HS-27A (cell line): ENCODE data around the gene RPL21.
"Not testable (repeated sequence)": the region's sequence is repeated elsewhere in the genome, so short reads cannot be mapped to it uniquely, and the experiment has no call there.

Source experiments
- DNase-seq: peaks from one replicate; pipeline ENCODE4 v3.0.0-alpha.2; 2012; ENCODE audit warnings: low read depth, missing footprints

RPL21 gene

DNA sequence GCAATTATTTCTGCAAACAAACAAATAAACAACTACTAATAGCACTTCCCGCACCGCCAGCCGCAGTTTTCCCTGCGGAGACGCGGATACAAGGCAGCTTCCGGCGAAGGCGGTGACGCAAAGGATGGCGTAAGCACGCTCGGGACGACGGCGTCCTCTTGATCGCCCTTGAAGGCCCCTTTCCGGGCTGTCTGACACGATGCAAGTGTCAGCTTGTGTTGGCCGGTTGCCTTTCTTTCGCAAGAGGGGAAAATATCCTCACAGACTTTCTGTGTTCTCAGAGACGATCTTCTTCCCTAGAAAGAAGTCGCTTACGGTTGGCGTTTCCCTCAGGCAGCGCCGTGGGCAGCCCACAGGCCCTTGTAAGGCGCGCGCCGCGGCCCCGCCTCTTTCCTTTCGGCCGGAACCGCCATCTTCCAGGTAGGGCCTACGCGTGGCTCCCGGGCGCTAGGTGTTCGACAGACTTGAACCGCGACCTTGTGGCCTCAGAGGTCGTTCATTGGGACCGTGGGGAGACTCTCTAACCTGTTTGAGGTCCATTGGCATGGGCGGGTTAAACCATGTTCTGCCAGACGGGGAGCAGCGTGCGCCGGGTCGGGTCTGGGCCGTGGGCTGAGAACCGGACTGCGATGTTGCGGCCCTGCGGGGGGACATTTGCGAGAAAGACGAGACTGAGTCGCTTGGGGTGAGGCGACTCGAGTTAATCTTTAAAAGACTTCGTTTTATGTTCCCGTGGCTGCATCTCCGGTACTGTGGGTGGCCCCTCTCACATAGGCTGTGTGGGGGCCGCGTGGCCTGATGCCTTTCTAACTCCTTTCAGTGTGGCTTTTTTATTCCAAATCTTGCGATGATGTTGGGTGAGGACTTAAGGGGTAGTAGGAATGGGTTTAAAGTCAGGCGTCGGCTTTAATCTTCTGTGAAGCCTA, at the start of gene RPL21:
Gene RPL21 (plus strand): TSS at position 393 of the 926 bp plus-strand sequence. CDS start 2,219 bp downstream, outside the sequence.
- DNase-seq: peak; percentile 81

DNA sequence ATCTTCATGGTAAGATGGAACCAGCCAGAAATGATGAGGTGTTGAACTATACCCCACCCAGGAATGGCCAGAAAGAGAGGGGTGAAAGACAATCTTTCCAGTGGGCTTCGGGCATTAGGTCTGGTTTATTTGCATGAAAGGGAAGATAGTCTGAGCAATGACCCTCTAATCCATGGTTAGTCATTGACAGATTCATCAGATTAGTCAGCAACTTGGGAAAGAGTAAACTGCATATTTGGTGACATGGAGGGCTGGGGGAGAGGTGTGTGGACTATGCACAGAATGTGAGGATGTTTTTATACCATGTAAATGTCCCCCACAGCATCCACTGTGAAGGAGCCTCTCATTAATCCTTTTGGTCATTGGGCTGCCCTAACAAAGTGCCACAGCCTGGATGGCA, 49.7 kb upstream of the RPL21 start:
- no peak for DNase-seq

DNA sequence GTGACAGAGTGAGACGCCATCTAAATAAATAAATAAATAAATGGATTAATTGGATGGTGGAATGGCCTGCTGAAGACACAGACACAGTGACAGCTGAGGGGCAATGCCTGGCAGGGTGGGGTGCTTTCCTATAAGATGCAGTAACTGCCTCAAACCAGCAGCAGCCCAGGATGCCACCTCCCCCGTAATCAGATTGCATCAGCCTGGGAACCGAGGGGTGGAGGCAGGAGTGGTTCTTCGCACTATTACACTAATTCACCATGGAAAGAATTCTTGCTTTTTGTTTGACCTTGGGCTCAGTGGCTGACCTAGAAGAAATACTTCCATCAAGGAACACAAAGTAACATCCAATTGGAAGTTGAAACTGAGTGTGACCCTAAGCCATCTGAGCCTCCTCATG, 48.2 kb upstream of the RPL21 start:
- DNase-seq: no peak

DNA sequence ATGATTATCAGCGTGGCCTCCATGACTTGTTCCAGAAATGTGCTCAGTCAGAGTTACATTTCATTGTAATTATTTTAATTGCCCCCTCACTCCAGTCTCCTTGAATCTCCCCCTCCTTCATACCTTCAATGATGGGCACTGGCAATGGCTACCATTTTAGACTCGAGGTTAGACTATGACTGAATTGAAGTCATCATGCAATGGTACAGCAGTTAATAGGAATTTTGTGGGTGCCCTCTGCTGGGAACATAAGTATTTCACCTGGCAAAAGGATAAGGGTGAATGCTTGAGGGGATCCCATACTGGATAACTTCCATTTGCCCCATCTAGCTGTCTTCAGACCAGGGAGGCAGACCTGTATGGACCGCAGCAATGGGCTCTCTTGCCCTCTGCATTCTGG, 47.5 kb upstream of the RPL21 start:
- DNase-seq: no peak

DNA sequence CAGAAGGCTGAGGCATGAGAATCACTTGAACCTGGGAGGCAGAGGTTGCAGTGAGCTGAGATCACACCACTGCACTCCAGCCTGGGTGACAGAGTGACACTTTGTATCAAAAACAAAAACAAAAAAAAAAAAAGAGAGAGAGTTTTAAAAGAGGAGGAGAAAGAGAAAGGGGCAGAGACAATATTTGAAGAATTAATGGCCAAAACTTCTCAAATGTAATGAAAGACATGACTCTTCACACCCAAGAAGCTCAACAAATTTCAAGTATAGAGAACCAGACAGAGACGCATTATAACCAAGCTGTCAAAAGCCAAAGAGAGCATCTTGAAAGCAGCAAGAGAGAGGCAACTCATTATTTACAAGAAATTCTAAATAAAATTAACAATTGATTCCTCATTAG, 42.8 kb upstream of the RPL21 start:
- no peak for DNase-seq

DNA sequence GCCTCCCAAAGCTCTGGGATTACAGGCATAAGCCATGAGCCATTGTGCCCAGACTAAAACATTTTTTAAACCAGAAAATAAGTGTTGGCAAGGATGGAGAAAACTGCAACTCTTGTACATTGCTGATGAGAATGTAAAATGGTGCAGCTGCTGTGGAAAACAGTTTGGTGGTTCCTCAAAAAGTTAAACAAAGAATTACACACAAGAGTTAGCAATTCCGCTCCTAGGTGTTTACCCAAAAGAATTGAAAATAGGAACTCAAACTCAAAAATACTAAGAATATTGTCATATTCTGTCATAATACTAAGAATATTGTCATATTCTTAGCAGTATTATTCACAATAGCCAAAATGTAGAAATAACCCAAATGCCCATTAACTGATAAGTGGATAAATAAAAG, 40.1 kb upstream of the RPL21 start:
- DNase-seq: no peak

DNA sequence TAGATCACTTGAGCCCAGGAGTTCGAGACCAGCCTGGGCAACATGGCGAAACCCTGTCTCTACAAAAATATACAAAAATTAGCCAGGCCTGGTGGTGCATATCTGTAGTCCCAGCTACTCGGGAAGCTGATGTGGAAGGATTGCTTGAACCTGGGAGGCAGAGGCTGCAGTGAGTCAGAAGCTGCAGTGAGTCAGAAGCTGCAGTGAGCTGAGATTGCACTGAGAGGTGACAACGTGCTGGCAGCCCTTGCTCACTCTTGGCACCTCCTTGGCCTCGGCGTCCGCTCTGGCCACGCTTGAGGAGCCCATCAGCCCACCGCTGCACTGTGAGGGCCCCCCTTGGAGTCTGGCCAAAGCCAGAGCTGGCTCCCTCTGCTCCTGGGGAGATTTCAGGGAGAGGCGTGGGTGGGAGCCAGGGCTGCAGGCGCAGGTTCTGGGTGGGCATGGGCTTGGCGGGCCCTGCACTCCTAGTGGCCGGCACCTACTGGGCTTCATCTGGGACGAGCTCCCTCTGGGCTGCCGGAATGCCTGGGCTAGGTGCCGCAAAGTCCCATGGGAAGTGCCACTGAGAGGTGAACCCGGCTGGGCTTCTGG, 39.5 kb upstream of the RPL21 start:
- no peak for DNase-seq

DNA sequence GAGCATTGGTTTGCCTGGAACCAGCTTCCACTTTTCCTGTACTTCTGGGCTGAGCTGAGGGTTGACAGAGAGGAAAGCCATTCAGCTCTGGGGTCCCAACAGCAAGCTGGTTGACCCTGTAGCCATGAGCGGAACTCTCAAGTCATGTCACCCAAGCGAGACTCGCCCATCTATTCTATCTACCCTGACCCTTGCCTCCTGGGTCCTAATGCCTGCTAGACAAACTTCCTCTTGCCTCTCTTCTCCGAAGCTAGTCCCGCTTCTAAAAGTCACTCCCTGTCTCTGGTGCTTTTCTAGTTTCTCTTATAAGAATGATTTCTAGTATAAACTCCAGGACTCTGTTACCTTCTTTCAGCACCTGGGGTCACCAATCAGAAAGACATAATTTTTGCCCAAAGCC, 38.0 kb upstream of the RPL21 start:
- not testable (repeated sequence) for DNase-seq

DNA sequence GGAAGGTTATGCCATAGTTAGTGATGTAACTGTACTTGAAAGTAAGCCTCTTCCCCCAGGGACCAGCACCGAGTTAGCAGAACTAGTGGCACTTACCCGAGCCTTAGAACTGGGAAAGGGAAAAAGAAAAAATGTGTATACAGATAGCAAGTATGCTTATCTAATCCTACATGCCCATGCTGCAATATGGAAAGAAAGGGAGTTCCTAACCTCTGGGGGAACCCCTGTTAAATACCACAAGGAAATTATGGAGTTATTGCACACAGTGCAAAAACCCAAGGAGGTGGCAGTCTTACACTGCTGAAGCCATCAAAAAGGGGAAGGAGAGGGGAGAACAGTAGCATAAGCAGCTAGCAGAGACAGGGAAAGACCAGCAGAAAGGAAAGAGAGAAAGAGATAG, 33.6 kb upstream of the RPL21 start:
- DNase-seq: not testable (repeated sequence)

DNA sequence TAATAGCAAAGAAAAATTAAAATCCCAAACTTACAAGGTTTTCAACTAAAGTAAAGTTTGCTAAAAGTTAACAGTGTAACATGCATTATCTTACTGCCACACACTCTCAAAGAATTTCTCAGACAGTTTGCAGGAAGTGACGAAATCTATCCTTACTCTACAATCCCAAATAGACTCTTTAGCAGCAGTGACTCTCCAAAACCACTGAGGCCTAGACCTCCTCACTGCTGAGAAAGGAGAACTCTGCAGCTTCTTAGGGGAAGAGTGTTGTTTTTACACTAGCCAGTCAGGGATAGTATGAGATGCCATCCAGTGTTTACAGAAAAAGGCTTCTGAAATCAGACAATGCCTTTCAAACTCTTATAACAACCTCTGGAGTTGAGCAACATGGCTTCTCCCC, 32.5 kb upstream of the RPL21 start:
- DNase-seq: not testable (repeated sequence)

DNA sequence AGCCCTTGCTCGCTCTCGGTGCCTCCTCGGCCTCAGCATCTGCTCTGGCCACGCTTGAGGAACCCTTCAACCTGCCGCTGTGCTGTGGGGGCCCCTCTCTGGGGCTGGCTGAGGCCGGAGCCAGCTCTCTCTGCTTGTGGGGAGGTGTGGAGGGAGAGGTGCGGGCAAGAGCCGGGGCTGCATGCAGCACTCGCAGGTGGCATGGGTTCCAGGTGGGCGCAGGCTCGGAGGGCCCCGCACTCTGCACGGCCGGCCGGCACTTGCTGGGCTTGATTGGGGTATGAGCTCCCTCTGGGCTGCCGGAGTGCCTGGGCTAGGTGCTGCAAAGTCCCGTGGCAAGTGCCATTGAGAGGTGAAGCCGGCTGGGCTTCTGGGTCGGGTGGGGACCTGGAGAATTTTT, 31.7 kb upstream of the RPL21 start:
- DNase-seq: no peak

DNA sequence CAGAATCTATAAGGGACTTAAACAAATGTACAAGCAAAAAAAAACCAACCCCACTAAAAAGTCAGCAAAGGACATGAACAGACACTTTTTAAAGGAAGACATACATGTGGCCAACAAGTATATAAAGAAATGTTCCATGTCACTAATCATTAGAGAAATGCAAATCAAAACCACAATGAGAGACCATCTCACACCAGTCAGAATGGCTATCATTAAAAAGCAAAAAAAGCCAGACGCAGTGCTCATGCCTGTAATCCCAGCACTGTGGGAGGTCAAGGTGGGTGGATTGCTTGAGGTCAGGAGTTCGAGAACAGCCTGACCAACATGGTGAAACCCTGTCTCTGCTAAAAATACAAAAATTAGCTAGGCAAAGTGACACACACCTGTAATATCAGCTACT, 29.3 kb upstream of the RPL21 start:
- not testable (repeated sequence) for DNase-seq

DNA sequence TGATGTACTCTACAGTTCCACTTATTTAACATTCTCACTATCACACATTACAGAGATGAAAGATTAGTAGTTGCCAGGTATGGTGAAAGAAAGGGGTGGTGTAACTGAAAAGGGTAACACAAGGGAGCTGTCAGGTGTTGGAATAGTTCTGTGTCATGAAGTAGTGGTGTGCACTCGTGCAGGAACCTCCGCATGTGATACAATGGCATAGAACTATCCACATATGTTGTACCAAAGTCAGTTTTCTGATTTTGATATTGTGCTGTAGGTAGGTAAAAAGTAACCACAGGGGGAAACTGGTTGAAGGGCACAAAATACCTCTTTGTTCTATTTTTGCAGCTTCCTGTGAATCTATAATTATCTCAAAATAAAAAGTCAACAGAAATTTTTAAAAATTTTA, 24.4 kb upstream of the RPL21 start:
- no peak for DNase-seq

DNA sequence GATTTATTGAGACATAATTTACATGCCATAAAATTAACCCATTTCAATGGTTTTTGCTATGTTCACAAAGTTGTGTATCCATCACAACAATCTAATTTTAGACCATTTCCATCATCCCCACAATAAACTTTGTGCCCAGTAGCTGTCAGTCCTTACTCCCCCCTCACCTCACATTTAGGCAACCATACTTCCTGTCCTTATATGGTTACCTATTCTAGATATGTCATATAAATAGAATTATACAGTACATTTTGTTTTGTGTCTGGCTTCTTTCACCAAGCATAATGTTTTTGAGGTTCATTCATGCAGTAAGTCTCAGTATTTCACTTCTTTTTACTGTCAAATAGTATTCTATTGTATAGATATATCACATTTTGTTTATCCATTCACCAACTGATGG, 23.2 kb upstream of the RPL21 start:
- DNase-seq: no peak

DNA sequence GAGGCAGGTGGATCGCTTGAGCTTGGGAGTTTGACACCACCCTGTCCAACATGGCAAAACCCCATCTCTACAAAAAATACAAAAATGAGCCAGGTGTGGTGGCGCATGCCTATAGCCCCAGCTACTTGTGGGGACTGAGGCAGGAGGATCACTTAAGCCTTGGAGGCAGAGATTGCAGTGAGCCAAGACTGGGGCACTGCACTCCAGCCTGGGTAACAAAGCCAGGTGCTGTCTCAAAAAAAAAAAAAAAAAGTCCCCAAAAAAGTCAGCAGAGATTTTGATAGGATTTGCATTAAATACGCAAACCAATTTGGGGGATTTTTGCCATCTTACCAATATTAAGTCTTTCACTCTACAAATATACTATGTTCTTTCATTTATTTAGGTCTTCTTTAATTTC, 21.7 kb upstream of the RPL21 start:
- no peak for DNase-seq

DNA sequence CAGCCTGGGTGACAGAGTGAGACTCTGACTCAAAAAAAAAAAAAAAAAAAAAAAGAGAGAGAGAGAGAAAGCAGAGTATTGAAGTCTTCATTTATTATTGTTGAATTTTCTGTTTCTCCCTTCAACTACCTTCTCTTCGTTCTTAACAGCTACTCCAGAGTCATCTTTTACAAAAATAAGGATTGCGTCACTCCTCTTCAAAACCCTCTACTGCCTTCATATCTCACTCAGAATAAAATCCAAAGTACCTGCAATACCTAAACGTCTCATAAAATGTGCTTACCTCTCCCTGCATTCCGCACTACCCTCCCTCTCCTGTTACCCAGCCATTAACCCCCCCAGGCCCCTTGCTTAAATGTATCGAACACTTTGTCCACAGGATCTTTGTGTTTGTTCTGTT, 17.4 kb upstream of the RPL21 start:
- no peak for DNase-seq

DNA sequence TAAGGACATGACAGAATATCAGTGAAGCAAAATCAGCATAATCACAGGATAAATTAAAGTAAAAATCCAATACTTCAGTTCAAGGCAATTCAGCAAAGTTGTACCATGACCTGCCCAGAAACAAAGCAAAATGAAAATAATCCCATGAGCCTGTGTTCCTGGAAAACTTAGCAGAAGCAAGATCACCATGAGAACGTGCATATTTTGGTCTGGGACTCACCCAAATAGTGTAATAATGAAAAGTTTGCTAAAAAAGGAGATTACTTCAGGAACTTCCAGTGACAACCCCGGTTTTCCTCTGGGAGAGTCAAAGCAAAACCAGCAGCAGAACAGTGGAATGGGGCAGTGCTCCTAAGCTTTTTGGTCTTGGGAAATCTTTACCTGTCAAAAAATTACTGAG, 14.9 kb upstream of the RPL21 start:
- no peak for DNase-seq

DNA sequence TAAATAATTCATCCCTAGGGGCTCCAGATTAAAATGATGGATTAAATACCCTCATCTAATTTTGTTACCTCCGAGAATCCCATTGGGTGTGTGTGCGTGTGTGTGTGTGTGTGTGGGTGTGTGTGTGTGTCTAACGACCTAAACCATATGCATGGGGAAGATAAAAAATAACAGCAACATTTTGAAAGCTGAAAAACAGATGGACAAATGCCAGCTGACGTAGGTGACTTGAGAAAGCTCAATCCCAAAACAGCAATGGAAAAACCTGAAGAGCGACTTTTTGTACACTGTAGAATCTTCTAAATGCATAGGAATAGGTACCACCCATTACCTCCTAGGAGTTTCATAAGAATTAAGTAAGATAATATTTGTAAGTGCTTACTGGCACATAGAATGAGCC, 8.7 kb upstream of the RPL21 start:
- no peak for DNase-seq

DNA sequence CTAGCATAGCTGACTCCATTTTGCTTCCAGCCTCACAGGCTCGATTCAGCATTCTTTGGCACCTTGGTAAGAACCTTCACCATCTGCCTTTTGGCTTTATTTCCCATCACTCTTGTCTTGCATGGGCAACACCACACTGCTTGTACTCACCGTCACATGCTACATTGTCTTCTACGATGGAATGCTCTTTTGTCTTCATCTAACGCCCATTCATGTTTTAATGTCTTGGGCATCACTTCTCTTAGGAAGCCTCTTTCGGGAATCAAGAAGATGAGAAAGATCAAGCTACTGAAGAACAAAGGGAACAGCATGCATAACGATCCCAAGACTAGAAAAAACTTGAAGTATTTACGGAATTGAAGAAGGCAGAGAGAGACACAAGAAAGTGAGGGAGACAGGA, 5.7 kb upstream of the RPL21 start:
- DNase-seq: no peak

DNA sequence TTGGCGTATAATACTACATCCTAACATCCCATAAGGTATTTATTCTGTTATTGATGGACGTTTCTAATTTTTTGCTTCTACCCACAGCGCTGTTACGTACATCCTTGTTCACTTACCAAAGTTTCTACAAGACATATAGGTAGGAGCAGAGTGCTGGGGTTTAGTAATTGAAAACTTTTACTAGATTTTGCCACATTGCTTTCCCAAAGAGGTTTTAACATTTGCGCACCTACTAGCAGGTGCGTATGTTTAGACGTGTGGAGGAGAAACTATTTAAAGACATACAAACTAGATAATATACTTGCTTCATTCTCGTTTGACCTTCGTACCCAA, 559 bp upstream of the RPL21 start:
- DNase-seq: no peak

DNA sequence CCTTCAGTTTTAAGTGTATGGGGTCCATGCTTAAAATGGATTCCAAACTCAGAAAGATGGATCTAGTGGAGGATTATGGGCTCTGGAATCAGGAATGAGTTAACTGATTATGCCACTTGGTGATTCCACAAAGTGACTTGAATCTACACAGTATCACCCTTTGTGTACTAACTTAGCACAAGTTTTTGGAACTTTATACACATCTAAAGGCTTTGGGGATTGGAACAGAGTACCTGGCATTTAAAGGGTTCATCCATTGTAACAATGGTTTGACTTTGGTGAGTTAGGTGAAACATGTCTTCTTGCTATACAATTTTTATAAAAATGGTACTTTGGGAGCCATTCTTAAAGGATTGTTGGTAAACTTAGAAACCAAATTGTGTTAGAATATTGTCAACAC, 1.1 kb downstream of the RPL21 start:
- no peak for DNase-seq

DNA sequence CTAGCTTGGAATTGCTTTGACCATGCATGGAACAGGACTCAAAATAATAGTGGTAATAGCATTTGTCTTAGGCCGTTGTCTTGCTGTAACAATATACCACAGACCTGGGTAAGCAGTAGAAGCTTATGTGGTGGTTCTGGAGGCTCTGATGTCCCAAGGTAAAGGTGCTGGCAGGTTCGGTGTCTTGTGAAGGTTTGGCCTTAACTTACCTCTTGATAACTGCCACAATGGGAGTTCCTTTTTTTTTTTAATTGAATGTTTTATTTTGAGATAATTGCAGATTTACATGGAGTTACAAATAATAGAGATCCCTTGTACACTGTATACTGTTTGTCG, 5.8 kb downstream of the RPL21 start:
- DNase-seq: no peak

DNA sequence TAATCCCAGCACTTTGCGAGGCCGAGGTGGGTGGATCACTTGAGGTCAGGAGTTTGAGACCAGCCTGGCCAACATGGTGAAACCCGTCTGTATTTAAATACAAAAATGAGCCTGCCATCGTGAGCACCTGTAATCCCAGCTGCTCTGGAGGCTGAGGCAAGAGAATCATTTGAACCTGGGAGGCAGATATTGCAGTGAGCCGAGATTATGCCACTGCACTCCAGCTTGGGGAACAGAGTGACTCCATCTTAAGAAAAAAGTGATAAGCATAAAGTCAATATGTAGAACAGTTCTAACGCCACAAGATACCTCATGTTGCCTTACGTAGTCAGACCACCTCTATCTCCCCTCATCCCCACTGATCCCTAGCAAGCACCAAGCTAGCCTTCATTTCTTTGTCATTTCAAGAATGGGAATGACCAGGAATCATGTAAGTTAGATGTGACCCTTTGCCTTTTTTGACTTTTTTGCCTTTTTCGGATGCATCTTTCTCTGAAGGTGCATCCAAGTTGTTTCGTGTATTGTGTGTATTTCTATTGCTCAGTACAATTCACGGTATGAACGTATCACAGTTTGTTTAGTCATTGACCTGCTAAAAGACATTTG, 6.4 kb downstream of the RPL21 start:
- no peak for DNase-seq
